ENCODE results near the gene ATP1A1. TPM values are rescaled to one million over a fixed set of nuclear protein-coding genes. Genes with fewer than 3 reads are reported as not detected.

Gene ATP1A1
- total RNA-seq, 1 donor, result 122 TPM

DNA sequence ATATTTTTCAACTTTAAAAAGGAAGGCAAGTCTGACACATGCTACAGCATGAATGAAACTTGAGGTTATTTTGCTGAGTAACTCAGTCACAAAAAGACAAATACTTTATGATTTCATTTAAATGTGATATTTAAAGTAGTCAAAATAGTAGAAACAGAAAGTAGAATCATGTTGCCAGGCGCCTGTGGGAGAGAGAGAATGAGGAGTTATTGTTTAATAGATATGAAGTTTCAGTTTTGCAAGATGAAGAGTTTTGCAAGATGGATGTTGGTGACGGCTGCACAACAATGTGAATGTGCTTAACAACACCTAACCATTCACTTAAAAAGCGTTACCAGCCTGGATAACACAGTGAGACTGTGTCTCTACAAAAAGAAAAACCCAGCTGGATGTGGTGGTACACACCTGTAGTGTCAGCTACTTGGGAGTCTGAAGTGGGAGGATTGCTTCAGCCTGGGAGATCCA lies 20.7 kb upstream of the ATP1A1 start:
- Histone ChIP-seq H2AFZ (ENCODE audit: low read length) (peak overlapping the region; percentile 8), H4K20me1 (ENCODE audit: insufficient read depth, low read length) (no peaks in the 10 kb centered on the region), H3K79me2 (ENCODE audit: insufficient read depth, low read length) (no peaks in the 10 kb centered on the region), H3K4me2 (ENCODE audit: insufficient read depth, low read length) (peak overlapping the region; percentile 30), H3K4me1 (ENCODE audit: insufficient read depth, low read length) (peaks cover 10% of the 10 kb centered on the region), H3K4me3 (ENCODE audit: insufficient read depth, low read length) (no peak overlapping the region), H3K9me3 (ENCODE audit: low read depth, low read length) (no peaks in the 10 kb centered on the region), H3K27me3 (ENCODE audit: insufficient read depth, low read length) (no peaks in the 10 kb centered on the region), H3K27ac (ENCODE audit: low read depth, low read length) (no peak overlapping the region), H3K36me3 (ENCODE audit: insufficient read depth, low read length) (no peaks in the 10 kb centered on the region)
- DNase-seq (ENCODE audit: insufficient read length, low spot score, missing footprints), result no peak
- TF ChIP-seq, protein P1, sequence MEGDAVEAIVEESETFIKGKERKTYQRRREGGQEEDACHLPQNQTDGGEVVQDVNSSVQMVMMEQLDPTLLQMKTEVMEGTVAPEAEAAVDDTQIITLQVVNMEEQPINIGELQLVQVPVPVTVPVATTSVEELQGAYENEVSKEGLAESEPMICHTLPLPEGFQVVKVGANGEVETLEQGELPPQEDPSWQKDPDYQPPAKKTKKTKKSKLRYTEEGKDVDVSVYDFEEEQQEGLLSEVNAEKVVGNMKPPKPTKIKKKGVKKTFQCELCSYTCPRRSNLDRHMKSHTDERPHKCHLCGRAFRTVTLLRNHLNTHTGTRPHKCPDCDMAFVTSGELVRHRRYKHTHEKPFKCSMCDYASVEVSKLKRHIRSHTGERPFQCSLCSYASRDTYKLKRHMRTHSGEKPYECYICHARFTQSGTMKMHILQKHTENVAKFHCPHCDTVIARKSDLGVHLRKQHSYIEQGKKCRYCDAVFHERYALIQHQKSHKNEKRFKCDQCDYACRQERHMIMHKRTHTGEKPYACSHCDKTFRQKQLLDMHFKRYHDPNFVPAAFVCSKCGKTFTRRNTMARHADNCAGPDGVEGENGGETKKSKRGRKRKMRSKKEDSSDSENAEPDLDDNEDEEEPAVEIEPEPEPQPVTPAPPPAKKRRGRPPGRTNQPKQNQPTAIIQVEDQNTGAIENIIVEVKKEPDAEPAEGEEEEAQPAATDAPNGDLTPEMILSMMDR (IDR thresholded peaks at IDR 0.05; ENCODE audit: extremely low read depth, low read depth, low read length), result no peak

DNA sequence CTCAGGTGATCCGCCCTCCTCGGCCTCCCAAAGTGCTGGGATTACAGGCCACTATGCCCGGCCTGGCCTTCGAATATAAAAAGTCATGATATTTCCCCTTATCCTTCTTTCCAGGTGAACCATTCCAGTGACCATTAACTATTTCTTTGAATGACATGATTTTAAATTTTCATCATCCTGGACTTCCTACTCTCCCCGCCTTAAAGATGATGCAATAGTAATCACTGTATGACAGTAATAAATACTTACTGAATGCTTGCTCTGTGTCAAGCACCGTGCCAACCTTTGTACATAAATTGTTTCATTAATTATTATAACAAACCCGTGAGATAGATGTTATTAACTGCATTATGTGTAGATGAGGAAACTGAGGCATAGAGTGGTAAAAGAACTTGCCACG lies 19.9 kb upstream of the ATP1A1 start:
- Histone ChIP-seq H3K4me2 (ENCODE audit: insufficient read depth, low read length) (no peak overlapping the region), H2AFZ (ENCODE audit: low read length) (no peak overlapping the region), H3K4me1 (ENCODE audit: insufficient read depth, low read length) (peaks cover 12% of the 10 kb centered on the region), H4K20me1 (ENCODE audit: insufficient read depth, low read length) (no peaks in the 10 kb centered on the region), H3K4me3 (ENCODE audit: insufficient read depth, low read length) (no peak overlapping the region), H3K36me3 (ENCODE audit: insufficient read depth, low read length) (no peaks in the 10 kb centered on the region), H3K79me2 (ENCODE audit: insufficient read depth, low read length) (no peaks in the 10 kb centered on the region), H3K27ac (ENCODE audit: low read depth, low read length) (no peak overlapping the region), H3K9me3 (ENCODE audit: low read depth, low read length) (no peaks in the 10 kb centered on the region), H3K27me3 (ENCODE audit: insufficient read depth, low read length) (no peaks in the 10 kb centered on the region)
- TF ChIP-seq, protein P1 (IDR thresholded peaks at IDR 0.05; ENCODE audit: extremely low read depth, low read depth, low read length), result no peak
- no peak for DNase-seq (ENCODE audit: insufficient read length, low spot score, missing footprints)

DNA sequence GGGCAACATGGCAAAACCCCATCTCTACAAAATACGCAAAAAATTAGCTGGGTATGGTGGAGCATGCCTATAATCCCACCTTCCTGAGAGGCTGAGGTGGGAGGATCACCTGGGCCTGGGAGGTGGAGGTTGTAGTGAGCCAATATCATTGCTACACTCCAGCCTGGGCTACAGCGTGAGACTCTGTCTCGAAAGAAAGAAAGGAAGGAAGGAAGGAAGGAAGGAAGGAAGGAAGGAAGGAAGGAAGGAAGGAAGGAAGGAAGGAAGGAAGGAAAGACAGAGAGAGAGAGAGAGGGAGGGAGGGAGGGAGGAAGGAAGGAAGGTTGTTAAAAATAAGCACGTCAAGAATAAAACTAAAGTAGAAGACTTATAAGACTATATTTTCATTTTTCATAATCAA lies 17.0 kb upstream of the ATP1A1 start:
- H3K4me3 ChIP-seq (ENCODE audit: insufficient read depth, low read length), result no peak overlapping the region
- TF ChIP-seq, protein P1 (IDR thresholded peaks at IDR 0.05; ENCODE audit: extremely low read depth, low read depth, low read length), result no peak
- no peak overlapping the region for H2AFZ ChIP-seq (ENCODE audit: low read length)
- H3K27me3 ChIP-seq (ENCODE audit: insufficient read depth, low read length), result no peaks in the 10 kb centered on the region
- no peak for DNase-seq (ENCODE audit: insufficient read length, low spot score, missing footprints)
- H3K79me2 ChIP-seq (ENCODE audit: insufficient read depth, low read length), result no peaks in the 10 kb centered on the region
- H3K36me3 ChIP-seq (ENCODE audit: insufficient read depth, low read length), result no peaks in the 10 kb centered on the region
- H4K20me1 ChIP-seq (ENCODE audit: insufficient read depth, low read length), result no peaks in the 10 kb centered on the region
- H3K4me1 ChIP-seq (ENCODE audit: insufficient read depth, low read length), result peaks cover 25% of the 10 kb centered on the region
- H3K4me2 ChIP-seq (ENCODE audit: insufficient read depth, low read length), result no peak overlapping the region
- H3K9me3 ChIP-seq (ENCODE audit: low read depth, low read length), result no peaks in the 10 kb centered on the region
- H3K27ac ChIP-seq (ENCODE audit: low read depth, low read length), result peak overlapping the region; percentile 1

DNA sequence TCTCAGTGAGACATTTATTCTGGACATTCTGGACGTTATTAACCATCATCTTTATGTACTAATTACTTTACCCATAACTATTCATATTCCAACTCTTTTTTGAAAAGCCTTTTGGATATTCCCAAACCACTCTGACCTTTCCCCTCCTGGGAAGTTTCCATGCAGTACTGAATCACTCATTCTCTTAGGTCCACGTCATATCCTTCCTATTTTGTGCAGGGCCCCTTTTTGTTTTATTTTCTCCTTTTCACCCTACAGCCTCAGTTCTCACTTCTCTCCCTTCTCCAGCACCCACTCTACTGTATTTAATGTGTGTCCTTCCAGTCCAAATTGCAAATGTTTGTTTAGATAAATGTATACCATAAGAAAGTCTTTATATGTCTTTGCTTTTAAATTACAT lies 16.4 kb upstream of the ATP1A1 start:
- TF ChIP-seq, protein P1 (IDR thresholded peaks at IDR 0.05; ENCODE audit: extremely low read depth, low read depth, low read length), result no peak
- peaks cover 25% of the 10 kb centered on the region for H3K4me1 ChIP-seq (ENCODE audit: insufficient read depth, low read length)
- no peak overlapping the region for H3K4me3 ChIP-seq (ENCODE audit: insufficient read depth, low read length)
- no peaks in the 10 kb centered on the region for H3K27me3 ChIP-seq (ENCODE audit: insufficient read depth, low read length)
- no peaks in the 10 kb centered on the region for H4K20me1 ChIP-seq (ENCODE audit: insufficient read depth, low read length)
- H3K36me3 ChIP-seq (ENCODE audit: insufficient read depth, low read length), result no peaks in the 10 kb centered on the region
- no peaks in the 10 kb centered on the region for H3K79me2 ChIP-seq (ENCODE audit: insufficient read depth, low read length)
- peak overlapping the region; percentile 38 for H3K4me2 ChIP-seq (ENCODE audit: insufficient read depth, low read length)
- H3K9me3 ChIP-seq (ENCODE audit: low read depth, low read length), result no peaks in the 10 kb centered on the region
- DNase-seq (ENCODE audit: insufficient read length, low spot score, missing footprints), result no peak
- peak overlapping the region; percentile 1 for H3K27ac ChIP-seq (ENCODE audit: low read depth, low read length)
- peak overlapping the region; percentile 8 for H2AFZ ChIP-seq (ENCODE audit: low read length)

Measured in osteoblast (primary cell).